Measurements from ENCODE around the gene EXOSC10.

GRCh38 chr1:11070876-11071275 lies 28.8 kb downstream of the EXOSC10 start:
- TF ChIP-seq POLR2A (IDR thresholded peaks at IDR 0.05; ENCODE audit: low read depth, low read length) (no peak), POLR2AphosphoS5 (IDR thresholded peaks at IDR 0.05; ENCODE audit: low read depth, low read length) (no peak), POU2F2 (IDR thresholded peaks at IDR 0.05; ENCODE audit: low read depth, low read length) (no peak)

All from GM12891 (cell line).